Nephron (organoid): ENCODE measurements around the gene APBB2.

Experiments
- H3K27ac Mint-ChIP-seq, 3 experiments: 2 replicates each; pipeline ENCODE4 v1.8.0; 2020; ENCODE audit warnings: mixed read lengths in 3 of 3, mild to moderate bottlenecking in 2 of 3, moderate library complexity in 1 of 3
- H3K27me3 Mint-ChIP-seq: 2 replicates; pipeline ENCODE4 v1.8.0; 2021; ENCODE audit warnings: low read depth, mild to moderate bottlenecking, moderate library complexity, mixed read lengths
- H3K36me3 Mint-ChIP-seq: 2 replicates; pipeline ENCODE4 v1.8.0; 2020; ENCODE audit warnings: low read depth, mixed read lengths
- H3K4me1 Mint-ChIP-seq: 2 replicates; pipeline ENCODE4 v1.8.0; 2020; ENCODE audit warnings: mixed read lengths
- H3K4me3 Mint-ChIP-seq, 3 experiments: 2 replicates each; pipeline ENCODE4 v1.8.0; 2020; ENCODE audit warnings: mild to moderate bottlenecking in 3 of 3, mixed read lengths in 3 of 3, moderate library complexity in 2 of 3
- H3K9me3 Mint-ChIP-seq: 2 replicates; pipeline ENCODE4 v1.8.0; 2020; ENCODE audit warnings: mixed read lengths
- CTCF ChIP-seq, 3 experiments: fragments of 200-600 bp; sonication (generic); IDR thresholded peaks; one replicate each; pipeline ENCODE4 v1.5.0; 2021; ENCODE audit warnings: antibody characterized with exemption in 3 of 3; ENCODE audit not compliant: unreplicated experiment in 3 of 3

APBB2 gene

GRCh38 chr4:41137879-41138278, 76.5 kb downstream of the APBB2 start:
- Mint-ChIP-seq H3K4me1 (peaks cover 43% of the 10 kb centered on the region), H3K9me3 (peaks cover 10% of the 10 kb centered on the region), H3K36me3 (peaks cover 35% of the 10 kb centered on the region), H3K27ac (no peak overlapping the region), H3K4me3 (no peak overlapping the region), H3K27me3 (peaks cover 3% of the 10 kb centered on the region)
- TF ChIP-seq CTCF (IDR thresholded peaks at IDR 0.05; ENCODE audit: unreplicated experiment in 3 of 3) = no peak

GRCh38 chr4:41136456-41136855, 77.9 kb downstream of the APBB2 start:
- peaks cover 41% of the 10 kb centered on the region for H3K4me1 Mint-ChIP-seq
- H3K27ac Mint-ChIP-seq = peak overlapping the region in 1 of 3 experiments; percentile 12
- no peak overlapping the region for H3K4me3 Mint-ChIP-seq
- H3K9me3 Mint-ChIP-seq = peaks cover 10% of the 10 kb centered on the region
- TF ChIP-seq CTCF (IDR thresholded peaks at IDR 0.05; ENCODE audit: unreplicated experiment in 3 of 3) = no peak
- H3K36me3 Mint-ChIP-seq = peaks cover 29% of the 10 kb centered on the region
- peaks cover 3% of the 10 kb centered on the region for H3K27me3 Mint-ChIP-seq

GRCh38 chr4:41135801-41136200, 78.5 kb downstream of the APBB2 start:
- peaks cover 10% of the 10 kb centered on the region for H3K9me3 Mint-ChIP-seq
- H3K36me3 Mint-ChIP-seq = peaks cover 22% of the 10 kb centered on the region
- no peak for TF ChIP-seq CTCF (IDR thresholded peaks at IDR 0.05; ENCODE audit: unreplicated experiment in 3 of 3)
- H3K27me3 Mint-ChIP-seq = peaks cover 3% of the 10 kb centered on the region
- no peak overlapping the region for H3K4me3 Mint-ChIP-seq
- peaks cover 41% of the 10 kb centered on the region for H3K4me1 Mint-ChIP-seq
- H3K27ac Mint-ChIP-seq = peak overlapping the region in 1 of 3 experiments; percentile 23

GRCh38 chr4:41134581-41134980, 79.8 kb downstream of the APBB2 start:
- no peaks in the 10 kb centered on the region for H3K27me3 Mint-ChIP-seq
- H3K36me3 Mint-ChIP-seq = peaks cover 16% of the 10 kb centered on the region
- peaks cover 52% of the 10 kb centered on the region for H3K4me1 Mint-ChIP-seq
- no peak for TF ChIP-seq CTCF (IDR thresholded peaks at IDR 0.05; ENCODE audit: unreplicated experiment in 3 of 3)
- H3K9me3 Mint-ChIP-seq = peaks cover 7% of the 10 kb centered on the region
- peak overlapping the region in 1 of 3 experiments; percentile 18 for H3K4me3 Mint-ChIP-seq
- H3K27ac Mint-ChIP-seq = peak overlapping the region; percentile 54 to 74 (median 67)

GRCh38 chr4:41133454-41134018, 80.8 kb downstream of the APBB2 start:
- TF ChIP-seq CTCF (IDR thresholded peaks at IDR 0.05; ENCODE audit: unreplicated experiment in 3 of 3) = no peak
- peaks cover 57% of the 10 kb centered on the region for H3K4me1 Mint-ChIP-seq
- no peak overlapping the region for H3K4me3 Mint-ChIP-seq
- no peaks in the 10 kb centered on the region for H3K27me3 Mint-ChIP-seq
- H3K9me3 Mint-ChIP-seq = peaks cover 7% of the 10 kb centered on the region
- H3K27ac Mint-ChIP-seq = peak overlapping the region; percentile 28 to 83 (median 49)
- peaks cover 10% of the 10 kb centered on the region for H3K36me3 Mint-ChIP-seq

- peaks cover 57% of the 10 kb centered on the region for H3K4me1 Mint-ChIP-seq
- peak overlapping the region in 1 of 3 experiments; percentile 9 for H3K4me3 Mint-ChIP-seq
- peak overlapping the region; percentile 15 to 73 (median 65) for H3K27ac Mint-ChIP-seq
- peaks cover under 1% of the 10 kb centered on the region for H3K36me3 Mint-ChIP-seq
- TF ChIP-seq CTCF (IDR thresholded peaks at IDR 0.05; ENCODE audit: unreplicated experiment in 3 of 3) = no peak
- no peaks in the 10 kb centered on the region for H3K27me3 Mint-ChIP-seq
- peaks cover under 1% of the 10 kb centered on the region for H3K9me3 Mint-ChIP-seq
Measured at GRCh38 chr4:41132055-41132683, 82.2 kb downstream of the APBB2 start.
